Stimulated activated CD8-positive, alpha-beta memory T cell treated with anti-CD3 and anti-CD28 coated beads, Interleukin-4, amount 100 ng/mL, for 4 hours (primary cell): ENCODE data around the gene LRRIQ1.

ENCODE experiments used
- DNase-seq, 2 donors: peaks; one replicate each; pipeline ENCODE4 v3.0.0-alpha.2; 2020; ENCODE audit warnings: low read depth in 2 of 2, low spot score in 1 of 2

LRRIQ1 gene

GRCh38 chr12:85057370-85057963, 21.3 kb downstream of the LRRIQ1 start:
- no peak for DNase-seq

DNA sequence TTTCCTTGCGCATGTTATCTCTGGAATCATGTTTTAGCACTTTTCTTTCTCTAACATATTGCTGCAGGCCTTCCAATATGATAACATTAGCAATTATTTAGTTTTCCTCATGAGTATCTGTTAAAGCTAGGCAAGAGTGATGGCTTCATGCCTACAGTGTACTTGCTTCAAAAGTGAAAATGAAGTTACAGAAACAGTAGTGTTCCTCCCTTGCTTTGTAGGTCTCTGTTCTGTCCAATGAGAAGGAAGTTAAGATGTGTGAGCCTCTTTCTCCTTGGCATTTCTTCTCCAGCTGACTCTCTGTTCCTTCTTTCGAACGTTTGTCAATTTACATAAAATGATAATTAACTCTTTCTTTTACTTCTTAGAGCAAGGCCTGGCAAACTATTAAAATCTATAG, 22.2 kb downstream of the LRRIQ1 start:
- DNase-seq, result no peak

GRCh38 chr12:85059594-85059993, 23.4 kb downstream of the LRRIQ1 start:
- DNase-seq, result no peak

GRCh38 chr12:85060916-85061315, 24.8 kb downstream of the LRRIQ1 start:
- no peak for DNase-seq

DNA sequence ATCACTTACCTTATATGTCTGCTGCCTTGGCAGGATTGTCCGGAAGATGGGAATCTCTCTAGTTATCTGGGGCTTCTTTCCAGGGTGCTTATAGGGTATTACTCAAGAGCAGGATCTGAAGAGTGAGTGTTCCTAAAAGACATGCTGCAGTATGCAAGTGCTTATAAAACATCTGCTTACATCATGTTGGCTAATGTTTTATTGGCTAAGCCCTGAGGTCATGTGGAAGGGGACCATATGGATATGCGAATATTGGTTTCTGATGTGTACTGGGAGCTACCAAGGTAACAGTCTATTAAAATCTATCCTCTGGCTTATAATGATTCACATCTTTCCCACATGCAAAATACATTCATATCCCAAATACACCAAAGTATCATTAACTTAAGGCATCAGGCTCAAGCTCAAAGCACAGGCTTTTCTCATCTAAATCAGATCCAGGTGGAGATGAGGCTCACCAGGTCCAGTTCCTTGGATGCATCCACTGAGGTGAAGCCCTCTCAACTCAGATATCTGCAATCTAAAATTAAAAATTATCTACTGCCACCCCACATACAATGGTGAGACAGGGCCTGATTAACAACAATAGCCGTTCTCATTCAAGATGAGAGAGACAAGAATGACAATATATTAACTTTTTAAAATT, 29.8 kb downstream of the LRRIQ1 start:
- no peak for DNase-seq

DNA sequence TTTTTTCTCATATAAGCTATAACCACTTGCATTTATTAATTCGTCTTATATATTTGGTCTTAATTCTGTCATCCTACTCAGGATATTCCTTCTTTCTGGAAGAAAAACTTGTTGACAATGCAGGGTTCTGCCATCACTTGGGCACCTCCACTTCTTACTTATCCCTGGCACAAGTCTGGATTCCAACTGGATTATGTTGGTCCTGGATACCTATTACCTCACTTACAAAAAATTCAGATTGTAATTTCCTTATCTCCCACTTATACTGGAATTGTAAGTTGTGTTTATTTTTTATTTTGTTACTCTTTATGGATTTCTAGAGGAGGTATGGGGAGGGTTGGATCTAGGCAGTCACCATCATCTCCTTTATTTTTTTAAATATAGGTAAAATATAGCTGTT, 36.7 kb downstream of the LRRIQ1 start:
- DNase-seq, result no peak

GRCh38 chr12:85076688-85077430, 40.7 kb downstream of the LRRIQ1 start:
- no peak for DNase-seq

DNA sequence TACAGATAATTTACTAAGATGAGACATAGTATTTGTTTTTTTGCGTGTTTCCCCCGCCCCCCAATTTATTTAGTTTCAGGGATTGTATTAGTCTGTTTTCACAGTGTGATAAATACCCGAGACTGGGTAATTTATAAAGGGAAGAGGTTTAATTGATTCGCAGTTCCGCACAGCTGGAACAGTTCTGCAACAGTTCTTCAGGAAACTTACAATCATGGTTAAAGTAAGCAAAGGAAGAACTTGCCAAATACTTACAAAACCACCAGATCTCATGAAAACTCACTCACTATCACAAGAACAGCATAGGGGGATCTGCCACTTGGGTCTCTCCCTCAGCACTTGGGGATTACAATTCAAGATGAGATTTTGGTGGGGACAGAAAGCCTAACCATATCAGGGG, 48.9 kb downstream of the LRRIQ1 start:
- DNase-seq, result no peak

- DNase-seq, result no peak
Measured at GRCh38 chr12:85089792-85090191, 53.6 kb downstream of the LRRIQ1 start.

GRCh38 chr12:85092814-85093370, 56.7 kb downstream of the LRRIQ1 start:
- DNase-seq, result no peak

DNA sequence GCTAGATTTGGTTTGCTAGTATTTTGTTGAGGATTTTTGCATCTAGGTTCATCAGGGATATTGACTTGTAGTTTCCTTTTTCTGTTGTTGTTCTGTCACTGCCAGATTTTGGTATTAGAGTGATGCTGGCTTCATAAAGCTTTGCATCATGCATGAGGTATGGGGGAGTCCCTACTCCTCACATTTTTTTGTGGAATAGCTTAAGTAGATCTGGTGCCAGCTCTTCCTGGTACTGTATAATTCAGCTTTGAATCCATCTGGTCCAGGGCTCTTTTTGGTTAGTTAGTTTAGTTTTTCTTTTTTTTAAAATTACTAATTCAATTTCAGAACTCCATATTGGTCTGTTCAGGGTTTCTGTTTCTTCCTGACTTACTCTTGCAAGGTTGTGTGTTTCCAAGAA, 59.4 kb downstream of the LRRIQ1 start:
- DNase-seq, result no peak

GRCh38 chr12:85130646-85131045, 94.5 kb downstream of the LRRIQ1 start:
- DNase-seq, result no peak

- no peak for DNase-seq
Measured at GRCh38 chr12:85138833-85139232, 102.7 kb downstream of the LRRIQ1 start.

- DNase-seq, result no peak
Measured at GRCh38 chr12:85147331-85147730, 111.2 kb downstream of the LRRIQ1 start.

DNA sequence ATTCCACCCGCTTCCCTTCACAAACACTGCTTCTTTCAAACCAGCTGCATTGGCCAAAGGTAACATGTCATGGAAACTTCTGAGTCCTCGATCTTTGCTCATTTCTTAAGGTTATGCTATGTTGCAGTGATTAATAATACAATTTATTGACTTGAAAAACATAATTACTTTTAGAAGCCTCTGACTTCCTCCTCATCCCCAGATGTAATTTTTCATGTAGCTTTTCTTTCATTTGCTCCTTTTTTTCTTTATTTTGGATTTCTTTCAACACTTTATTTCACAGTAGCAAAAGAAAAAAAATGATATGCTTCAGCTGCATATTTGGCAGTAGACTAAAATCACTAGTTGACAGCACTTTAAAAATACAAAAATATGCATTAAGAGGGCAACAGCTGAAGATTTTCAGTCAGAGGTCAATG, 116.2 kb downstream of the LRRIQ1 start:
- no peak for DNase-seq

DNA sequence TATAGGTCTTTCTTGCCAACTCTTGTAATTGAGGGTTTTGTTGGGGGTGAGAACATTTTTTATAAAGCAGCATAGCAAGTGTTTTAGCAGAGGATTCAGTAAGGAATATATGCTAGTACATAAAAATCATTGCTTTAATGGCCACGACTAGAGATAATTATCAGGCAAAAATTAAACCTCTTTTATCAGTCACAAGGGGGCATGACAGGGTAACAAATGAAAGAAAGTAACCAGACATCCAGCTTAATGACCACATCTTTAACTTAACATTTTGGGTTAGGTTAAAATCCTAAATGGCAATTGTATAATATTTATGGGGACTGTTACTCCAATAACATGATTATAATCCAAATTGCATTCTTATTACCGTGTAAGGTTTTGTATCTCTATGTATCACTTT, 119.6 kb downstream of the LRRIQ1 start:
- DNase-seq, result no peak

DNA sequence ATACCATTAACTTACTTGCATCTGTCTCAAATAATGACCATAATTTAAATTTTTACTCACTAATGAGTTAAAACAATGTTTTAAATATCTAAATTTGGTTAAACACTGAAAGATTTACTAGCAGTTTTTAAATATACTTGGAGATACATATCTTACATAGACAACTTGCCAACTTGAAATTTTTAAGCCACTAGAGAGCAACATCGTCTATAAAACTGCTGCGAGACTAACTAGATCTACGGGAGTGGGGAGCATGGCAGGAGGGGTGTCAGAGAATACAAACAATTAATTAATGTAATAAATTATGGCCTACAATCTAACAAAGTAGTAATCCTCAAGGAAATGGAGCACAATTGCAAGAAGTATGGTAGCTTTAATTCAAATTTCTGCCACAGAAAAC, 120.4 kb downstream of the LRRIQ1 start:
- DNase-seq, result no peak

GRCh38 chr12:85157035-85157603, 121.0 kb downstream of the LRRIQ1 start:
- DNase-seq, result no peak

DNA sequence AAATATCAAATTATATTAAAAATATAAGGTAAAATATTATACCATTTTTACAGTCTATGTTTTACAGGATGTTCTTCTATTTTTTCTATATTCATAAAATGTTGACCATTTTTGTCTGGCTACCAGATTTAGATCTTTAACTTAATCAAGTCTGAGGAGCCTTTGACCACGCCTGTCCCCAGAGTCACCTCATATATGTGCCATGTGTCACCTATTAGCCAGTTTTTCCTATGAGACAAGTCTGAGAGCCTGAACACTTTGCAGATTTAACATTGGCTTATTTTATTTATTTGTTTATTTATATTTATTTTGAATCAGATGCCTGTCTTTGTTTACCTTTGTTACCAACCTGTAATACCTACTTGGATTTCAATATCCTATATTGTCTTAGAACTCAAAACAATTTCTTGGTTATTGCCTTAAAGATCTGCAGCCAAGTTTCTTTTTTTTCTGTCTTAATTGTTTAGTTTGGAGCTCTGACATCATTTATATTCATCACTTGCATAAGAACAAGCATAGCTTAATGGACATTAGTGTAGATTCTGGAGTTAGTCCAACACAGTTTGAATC, 127.7 kb downstream of the LRRIQ1 start:
- DNase-seq, result no peak

DNA sequence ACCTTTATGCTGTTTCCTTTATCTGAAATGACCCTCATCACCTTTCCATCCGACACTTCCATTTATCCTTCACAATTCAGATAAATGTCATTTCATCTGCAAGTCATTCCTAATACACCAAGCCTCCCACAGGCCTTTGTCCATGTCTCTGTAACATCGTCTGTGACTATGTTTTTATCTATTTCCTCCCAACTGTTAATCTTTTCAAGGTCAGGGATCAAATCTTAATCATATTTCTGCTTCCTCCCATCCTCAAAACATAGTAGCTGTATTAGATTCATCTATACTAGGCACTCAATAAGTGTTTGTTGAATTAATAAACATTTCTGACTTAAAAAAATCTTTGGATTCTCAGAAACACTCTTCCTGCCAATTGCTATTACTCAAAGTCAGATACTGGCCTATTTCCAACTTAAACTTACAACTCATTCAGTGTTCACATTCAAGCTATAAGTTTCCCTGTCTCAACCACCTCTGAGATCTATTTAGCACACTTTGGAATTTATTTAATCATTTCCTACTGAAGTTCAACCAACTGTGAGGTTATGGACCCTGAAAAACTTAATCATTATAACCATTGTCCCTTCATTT, 143.6 kb downstream of the LRRIQ1 start:
- no peak for DNase-seq

DNA sequence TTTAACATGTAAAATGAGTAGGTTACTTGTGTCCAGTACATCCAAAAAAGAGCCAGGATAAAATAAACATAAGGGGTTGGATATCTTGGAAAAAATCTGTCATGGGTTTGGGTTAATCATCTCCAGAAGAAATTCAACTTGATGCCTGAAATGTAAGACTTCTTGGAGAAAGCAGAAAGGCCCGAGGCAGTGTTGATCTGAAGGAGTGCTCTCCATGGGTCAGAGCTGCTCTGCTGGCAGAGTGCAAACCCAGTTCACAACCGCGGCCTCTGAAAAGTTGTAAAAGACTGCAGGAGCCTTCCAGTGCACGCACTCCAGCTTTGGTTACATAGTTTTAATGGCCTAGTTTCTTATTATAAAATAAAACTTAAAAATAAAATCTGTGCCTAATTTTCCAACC, 146.5 kb downstream of the LRRIQ1 start:
- DNase-seq, result no peak
